Measurements from ENCODE around the gene ARFGEF3.

The ARFGEF3 gene

GRCh38 chr6:138226700-138227315 is 65.1 kb downstream of the ARFGEF3 start:
- no peak for TF ChIP-seq FOXP2 (optimal IDR thresholded peaks at IDR 0.05; ENCODE audit: borderline replicate concordance, extremely low read depth, extremely low read length, insufficient read depth)
- TF ChIP-seq POLR2AphosphoS5 (IDR thresholded peaks at IDR 0.05; ENCODE audit: low read depth, low read length): no peak
- TF ChIP-seq REST (IDR thresholded peaks at IDR 0.05; ENCODE audit: insufficient read depth in 1 of 2, low read depth in 2 of 2, low read length in 2 of 2): no peak
- no peak for TF ChIP-seq SIN3A (IDR thresholded peaks at IDR 0.05; ENCODE audit: borderline replicate concordance, insufficient read depth, low read length)
- no peak for TF ChIP-seq TAF1 (IDR thresholded peaks at IDR 0.05; ENCODE audit: borderline replicate concordance, insufficient read depth, low read length)

GRCh38 chr6:138227316-138227781 is 65.6 kb downstream of the ARFGEF3 start:
- TF ChIP-seq POLR2AphosphoS5 (IDR thresholded peaks at IDR 0.05; ENCODE audit: low read depth, low read length) (no peak), REST (IDR thresholded peaks at IDR 0.05; ENCODE audit: insufficient read depth in 1 of 2, low read depth in 2 of 2, low read length in 2 of 2) (no peak), TAF1 (IDR thresholded peaks at IDR 0.05; ENCODE audit: borderline replicate concordance, insufficient read depth, low read length) (no peak), FOXP2 (optimal IDR thresholded peaks at IDR 0.05; ENCODE audit: borderline replicate concordance, extremely low read depth, extremely low read length, insufficient read depth) (no peak), SIN3A (IDR thresholded peaks at IDR 0.05; ENCODE audit: borderline replicate concordance, insufficient read depth, low read length) (no peak)

GRCh38 chr6:138229072-138229471 is 67.3 kb downstream of the ARFGEF3 start:
- TF ChIP-seq TAF1 (IDR thresholded peaks at IDR 0.05; ENCODE audit: borderline replicate concordance, insufficient read depth, low read length) (no peak), SIN3A (IDR thresholded peaks at IDR 0.05; ENCODE audit: borderline replicate concordance, insufficient read depth, low read length) (no peak), POLR2AphosphoS5 (IDR thresholded peaks at IDR 0.05; ENCODE audit: low read depth, low read length) (no peak), FOXP2 (optimal IDR thresholded peaks at IDR 0.05; ENCODE audit: borderline replicate concordance, extremely low read depth, extremely low read length, insufficient read depth) (no peak), REST (IDR thresholded peaks at IDR 0.05; ENCODE audit: insufficient read depth in 1 of 2, low read depth in 2 of 2, low read length in 2 of 2) (no peak)

- no peak for TF ChIP-seq POLR2AphosphoS5 (IDR thresholded peaks at IDR 0.05; ENCODE audit: low read depth, low read length)
- no peak for TF ChIP-seq FOXP2 (optimal IDR thresholded peaks at IDR 0.05; ENCODE audit: borderline replicate concordance, extremely low read depth, extremely low read length, insufficient read depth)
- TF ChIP-seq REST (IDR thresholded peaks at IDR 0.05; ENCODE audit: insufficient read depth in 1 of 2, low read depth in 2 of 2, low read length in 2 of 2): no peak
- TF ChIP-seq SIN3A (IDR thresholded peaks at IDR 0.05; ENCODE audit: borderline replicate concordance, insufficient read depth, low read length): no peak
- no peak for TF ChIP-seq TAF1 (IDR thresholded peaks at IDR 0.05; ENCODE audit: borderline replicate concordance, insufficient read depth, low read length)
Measured at GRCh38 chr6:138229663-138230179, 68.0 kb downstream of the ARFGEF3 start.
